ENCODE data around the gene CPED1. TPM values are rescaled to one million over a fixed set of nuclear protein-coding genes. Genes with fewer than 3 reads are reported as not detected.
A peak's percentile ranks its signal among the peaks of the same experiment; 100 is the strongest.

Gene CPED1
- total RNA-seq, 1 donor from 2014 or later: 4.3 TPM

DNA sequence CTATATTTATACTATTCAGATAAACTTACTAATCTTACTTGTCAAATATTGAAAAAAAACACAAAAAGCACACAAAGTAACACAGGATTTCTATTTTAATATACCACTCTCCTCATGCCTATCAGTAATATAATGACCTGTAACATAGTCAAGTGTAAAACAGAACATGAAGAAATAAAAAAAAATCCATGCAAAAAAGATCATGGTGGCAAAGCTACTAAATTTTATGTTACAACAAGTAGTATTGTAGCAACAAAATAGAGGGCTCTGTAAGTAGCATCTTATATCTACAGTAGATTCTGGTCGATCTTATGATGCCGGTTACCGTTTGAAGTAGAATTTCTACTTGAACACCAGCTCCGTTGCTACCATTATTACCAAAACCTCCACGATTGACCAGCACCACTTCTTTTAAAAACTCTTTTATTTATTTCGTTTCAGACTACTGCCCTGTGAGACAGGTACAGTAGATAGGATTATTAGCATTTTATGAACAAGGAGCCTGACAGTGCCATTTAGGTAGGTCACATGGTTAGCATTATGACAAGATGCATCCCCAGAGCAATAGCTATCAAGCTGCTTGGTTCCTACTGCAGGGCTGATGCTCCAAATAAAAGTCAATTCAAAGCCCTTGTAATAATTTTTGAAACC, 2.1 kb downstream of the CPED1 start:
- peaks cover 25% of the 10 kb centered on the region for H3K4me1 Mint-ChIP-seq
- peaks cover 37% of the 10 kb centered on the region for H3K27me3 Mint-ChIP-seq (ENCODE audit: low read depth)
- no peak for TF ChIP-seq CTCF (conservative IDR thresholded peaks at IDR 0.05)
- peak overlapping the region; percentile 54 for H3K4me3 Mint-ChIP-seq
- DNase-seq (ENCODE audit: low read depth, low spot score): no peak
- no peak overlapping the region for H3K27ac Mint-ChIP-seq (ENCODE audit: unreplicated experiment)
- no peaks in the 10 kb centered on the region for H3K36me3 Mint-ChIP-seq (ENCODE audit: low read depth)
- no peaks in the 10 kb centered on the region for H3K9me3 Mint-ChIP-seq

GRCh38 chr7:120991161-120991560, 2.6 kb downstream of the CPED1 start:
- peaks cover 25% of the 10 kb centered on the region for H3K4me1 Mint-ChIP-seq
- H3K36me3 Mint-ChIP-seq (ENCODE audit: low read depth): no peaks in the 10 kb centered on the region
- H3K27ac Mint-ChIP-seq (ENCODE audit: unreplicated experiment): no peak overlapping the region
- no peak for TF ChIP-seq CTCF (conservative IDR thresholded peaks at IDR 0.05)
- H3K9me3 Mint-ChIP-seq: no peaks in the 10 kb centered on the region
- DNase-seq (ENCODE audit: low read depth, low spot score): no peak
- H3K4me3 Mint-ChIP-seq: peak overlapping the region; percentile 9
- H3K27me3 Mint-ChIP-seq (ENCODE audit: low read depth): peaks cover 37% of the 10 kb centered on the region

DNA sequence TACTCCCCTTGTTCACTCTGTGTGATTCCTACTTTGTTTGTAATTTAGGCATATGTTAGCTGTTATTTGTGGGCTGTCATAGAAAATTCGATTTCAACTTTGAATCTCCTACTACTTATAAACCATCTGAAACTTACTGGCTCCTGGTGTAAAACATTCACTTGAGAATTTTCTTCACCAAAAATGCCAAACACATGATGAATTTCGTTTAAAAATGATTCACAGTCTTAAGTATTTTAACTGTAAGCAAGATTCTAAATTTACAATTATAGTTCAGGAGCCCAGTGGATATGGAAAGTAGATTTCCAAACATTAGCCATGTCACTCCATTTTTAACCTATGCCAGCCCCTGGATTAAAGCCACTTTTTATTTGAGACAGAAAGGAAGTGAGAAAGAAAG, 3.1 kb downstream of the CPED1 start:
- TF ChIP-seq CTCF (conservative IDR thresholded peaks at IDR 0.05): no peak
- H3K27ac Mint-ChIP-seq (ENCODE audit: unreplicated experiment): no peak overlapping the region
- H3K4me1 Mint-ChIP-seq: peaks cover 25% of the 10 kb centered on the region
- H3K27me3 Mint-ChIP-seq (ENCODE audit: low read depth): peaks cover 37% of the 10 kb centered on the region
- no peak for DNase-seq (ENCODE audit: low read depth, low spot score)
- peak overlapping the region; percentile 9 for H3K4me3 Mint-ChIP-seq
- no peaks in the 10 kb centered on the region for H3K9me3 Mint-ChIP-seq
- no peaks in the 10 kb centered on the region for H3K36me3 Mint-ChIP-seq (ENCODE audit: low read depth)

- H3K36me3 Mint-ChIP-seq (ENCODE audit: low read depth): no peaks in the 10 kb centered on the region
- peaks cover 24% of the 10 kb centered on the region for H3K4me1 Mint-ChIP-seq
- no peaks in the 10 kb centered on the region for H3K9me3 Mint-ChIP-seq
- DNase-seq (ENCODE audit: low read depth, low spot score): no peak
- H3K4me3 Mint-ChIP-seq: peak overlapping the region; percentile 8
- H3K27ac Mint-ChIP-seq (ENCODE audit: unreplicated experiment): no peak overlapping the region
- peaks cover 34% of the 10 kb centered on the region for H3K27me3 Mint-ChIP-seq (ENCODE audit: low read depth)
- TF ChIP-seq CTCF (conservative IDR thresholded peaks at IDR 0.05): no peak
Measured at GRCh38 chr7:120992272-120992964, 3.9 kb downstream of the CPED1 start.

DNA sequence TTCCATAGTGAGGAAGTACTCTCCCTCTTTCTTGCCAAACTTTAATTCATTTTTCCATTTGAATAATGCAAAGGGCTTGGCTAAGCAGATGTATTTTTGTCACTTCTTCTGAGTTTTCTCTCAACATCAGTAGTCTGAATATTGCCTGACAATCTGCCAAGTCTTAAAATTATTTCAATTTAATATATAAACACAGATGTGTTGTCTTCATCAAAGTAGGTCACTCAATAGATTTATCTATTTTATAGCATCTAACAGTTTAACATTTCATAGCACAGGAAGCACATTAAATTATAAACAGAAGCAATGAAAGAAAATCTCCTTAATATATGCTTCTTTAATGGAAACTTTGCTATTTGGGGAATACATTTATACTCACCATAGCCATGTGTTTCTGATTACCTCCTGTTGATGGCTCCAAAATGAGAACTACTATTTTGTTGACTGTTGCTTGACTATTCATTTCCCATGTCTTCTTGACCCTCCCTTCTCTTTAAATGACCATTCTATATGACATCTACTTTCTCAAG, 4.5 kb downstream of the CPED1 start:
- Mint-ChIP-seq H3K9me3 (no peaks in the 10 kb centered on the region), H3K27me3 (ENCODE audit: low read depth) (peaks cover 28% of the 10 kb centered on the region), H3K4me1 (peaks cover 18% of the 10 kb centered on the region), H3K4me3 (no peak overlapping the region), H3K27ac (ENCODE audit: unreplicated experiment) (no peak overlapping the region), H3K36me3 (ENCODE audit: low read depth) (no peaks in the 10 kb centered on the region)
- TF ChIP-seq CTCF (conservative IDR thresholded peaks at IDR 0.05): no peak
- DNase-seq (ENCODE audit: low read depth, low spot score): no peak
